ENCODE results near the gene ANKRD33. TPM values are rescaled to one million over a fixed set of nuclear protein-coding genes. Genes with fewer than 3 reads are reported as not detected.

Gene ANKRD33
- total RNA-seq, 2 experiments from 2014 or later: not detected

DNA sequence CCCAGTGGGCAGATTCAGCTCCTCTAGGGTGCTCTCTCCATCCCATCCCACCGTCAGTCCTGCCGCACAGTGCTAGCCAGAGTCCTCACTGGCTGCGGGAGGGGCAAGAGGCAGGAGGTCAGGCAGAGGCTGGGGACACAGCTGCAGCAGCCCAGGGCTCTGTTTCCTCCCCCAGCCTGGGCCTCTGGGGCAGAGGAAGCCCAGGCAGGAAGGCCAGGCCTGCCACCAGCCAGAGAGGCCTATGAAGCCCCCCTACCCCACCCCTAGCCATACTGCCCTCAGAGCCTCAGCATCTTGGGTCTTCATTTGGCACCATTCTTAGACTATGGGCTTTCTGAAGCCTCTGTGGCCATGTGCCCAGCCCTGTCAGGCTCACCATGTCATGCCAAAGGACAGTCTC is 22.8 kb downstream of the ANKRD33 start:
- Mint-ChIP-seq H3K9me3 (no peaks in the 10 kb centered on the region), H3K4me3 (no peak overlapping the region), H3K4me1 (ENCODE audit: low read depth) (no peaks in the 10 kb centered on the region), H3K27ac (no peak overlapping the region), H3K27me3 (ENCODE audit: low read depth) (peaks cover 19% of the 10 kb centered on the region), H3K36me3 (ENCODE audit: low read depth) (no peaks in the 10 kb centered on the region)
- intact Hi-C loops (cut with micrococcal nuclease): no loop called here
- DNase-seq: no peak
- CTCF ChIA-PET: interaction anchor here (1.3 kb wide), 1 partner anchor 36 kb away, joined by 4 read pairs; no protein-coding TSS in a partner anchor

DNA sequence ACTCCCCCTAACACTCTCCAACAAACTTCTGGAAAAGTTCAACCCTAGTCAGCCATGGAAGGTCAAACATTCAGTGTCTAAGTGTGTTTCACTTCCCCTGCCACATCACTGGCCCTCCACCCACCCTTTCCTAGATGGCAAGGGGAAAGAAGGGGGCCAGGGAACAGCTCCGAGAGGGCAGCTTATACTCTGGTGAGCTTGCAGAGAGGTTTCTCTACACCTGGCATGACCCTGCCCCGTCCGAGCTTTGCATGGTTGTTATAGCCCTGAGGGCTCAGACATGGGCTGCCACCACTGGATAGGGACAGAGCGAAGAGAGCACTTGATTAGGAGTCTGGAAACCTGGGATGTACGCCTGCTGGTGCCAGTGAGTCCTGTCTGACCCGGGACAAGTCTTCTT is 23.4 kb downstream of the ANKRD33 start:
- Mint-ChIP-seq H3K4me3 (no peak overlapping the region), H3K4me1 (ENCODE audit: low read depth) (no peaks in the 10 kb centered on the region), H3K9me3 (no peaks in the 10 kb centered on the region), H3K27ac (no peak overlapping the region), H3K36me3 (ENCODE audit: low read depth) (no peaks in the 10 kb centered on the region), H3K27me3 (ENCODE audit: low read depth) (peaks cover 19% of the 10 kb centered on the region)
- intact Hi-C loops (cut with micrococcal nuclease): no loop called here
- DNase-seq: no peak
- CTCF ChIA-PET: interaction anchor here (1.0 to 1.3 kb wide), 3 partner anchors 11 to 114 kb away, joined by 4 read pairs; no protein-coding TSS in a partner anchor

DNA sequence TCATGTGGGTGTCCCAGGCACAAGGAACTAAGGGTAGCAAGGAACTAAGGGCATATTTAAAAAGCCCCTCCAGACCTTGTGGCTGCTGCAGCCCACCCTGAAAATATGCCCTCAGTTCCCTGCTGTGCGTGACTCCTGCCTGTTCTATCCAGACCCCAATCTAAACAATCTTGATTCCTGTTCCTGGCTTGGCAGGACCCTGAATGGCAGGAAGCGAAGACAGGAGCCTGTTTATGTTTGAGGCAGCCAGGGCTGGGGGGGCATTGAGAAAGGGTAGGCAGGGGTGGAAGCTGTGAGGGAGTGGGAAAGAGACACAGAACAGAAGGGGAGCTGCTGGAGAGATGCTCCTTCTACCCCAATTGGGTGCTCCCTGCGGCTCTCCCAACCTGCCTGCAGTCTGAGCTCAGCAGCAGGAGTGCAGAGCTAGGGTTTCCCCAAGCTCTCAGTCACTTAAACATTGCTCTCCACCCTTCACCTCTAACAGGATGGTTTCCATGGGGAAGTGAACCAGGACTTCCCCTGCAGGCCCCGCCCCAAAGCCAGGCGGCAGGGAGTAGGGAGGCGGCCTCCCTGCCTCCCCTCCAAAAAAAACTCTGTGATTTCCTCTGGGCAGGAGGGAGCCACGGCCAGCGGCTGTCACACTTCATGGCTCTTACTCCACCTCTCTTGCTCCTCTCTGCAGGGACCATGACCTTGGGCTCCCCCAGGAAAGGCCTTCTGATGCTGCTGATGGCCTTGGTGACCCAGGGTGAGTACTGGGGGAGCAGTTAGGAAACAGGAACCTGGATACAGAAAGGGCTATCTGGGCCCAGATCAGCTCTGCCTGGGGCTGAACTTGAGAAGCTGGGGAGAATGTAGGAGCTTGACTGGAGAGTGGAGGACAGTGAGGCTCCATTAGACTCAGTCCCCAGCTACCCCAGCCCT is 24.1 kb downstream of the ANKRD33 start:
- no peaks in the 10 kb centered on the region for H3K36me3 Mint-ChIP-seq (ENCODE audit: low read depth)
- intact Hi-C loops (cut with micrococcal nuclease): no loop called here
- CTCF ChIA-PET: interaction anchor here (0.8 to 2.1 kb wide), 8 partner anchors 10 to 114 kb away, joined by 3 to 9 read pairs (median 4); no protein-coding TSS in a partner anchor
- peaks cover 16% of the 10 kb centered on the region for H3K27me3 Mint-ChIP-seq (ENCODE audit: low read depth)
- H3K4me1 Mint-ChIP-seq (ENCODE audit: low read depth): no peaks in the 10 kb centered on the region
- no peaks in the 10 kb centered on the region for H3K9me3 Mint-ChIP-seq
- no peak overlapping the region for H3K4me3 Mint-ChIP-seq
- H3K27ac Mint-ChIP-seq: no peak overlapping the region
- no peak for DNase-seq

DNA sequence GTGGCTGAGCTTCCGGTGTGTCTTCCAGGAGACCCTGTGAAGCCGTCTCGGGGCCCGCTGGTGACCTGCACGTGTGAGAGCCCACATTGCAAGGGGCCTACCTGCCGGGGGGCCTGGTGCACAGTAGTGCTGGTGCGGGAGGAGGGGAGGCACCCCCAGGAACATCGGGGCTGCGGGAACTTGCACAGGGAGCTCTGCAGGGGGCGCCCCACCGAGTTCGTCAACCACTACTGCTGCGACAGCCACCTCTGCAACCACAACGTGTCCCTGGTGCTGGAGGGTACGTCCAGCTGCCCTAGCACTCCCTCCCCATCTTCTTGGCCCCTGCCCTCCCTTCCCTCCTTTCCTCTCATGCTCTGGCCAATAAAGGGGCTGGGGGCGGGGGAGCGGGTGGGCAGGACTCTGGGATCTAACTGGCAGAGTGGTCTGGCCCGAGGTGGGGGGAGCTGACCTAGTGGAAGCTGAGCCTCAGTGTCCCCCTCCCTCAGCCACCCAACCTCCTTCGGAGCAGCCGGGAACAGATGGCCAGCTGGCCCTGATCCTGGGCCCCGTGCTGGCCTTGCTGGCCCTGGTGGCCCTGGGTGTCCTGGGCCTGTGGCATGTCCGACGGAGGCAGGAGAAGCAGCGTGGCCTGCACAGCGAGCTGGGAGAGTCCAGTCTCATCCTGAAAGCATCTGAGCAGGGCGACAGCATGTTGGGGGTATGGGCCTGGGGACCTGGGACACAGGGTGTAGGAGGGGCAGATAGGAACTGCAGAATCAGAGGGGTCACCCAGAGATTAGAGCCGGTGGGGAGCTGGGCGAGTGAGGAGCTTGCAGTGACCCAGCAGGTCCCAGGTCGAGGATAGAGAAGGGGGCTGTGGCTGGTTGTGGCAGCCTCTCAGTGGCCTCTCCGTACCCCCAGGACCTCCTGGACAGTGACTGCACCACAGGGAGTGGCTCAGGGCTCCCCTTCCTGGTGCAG is 25.4 kb downstream of the ANKRD33 start:
- Mint-ChIP-seq H3K4me3 (no peak overlapping the region), H3K27ac (no peak overlapping the region), H3K4me1 (ENCODE audit: low read depth) (no peaks in the 10 kb centered on the region), H3K27me3 (ENCODE audit: low read depth) (peaks cover 9% of the 10 kb centered on the region), H3K36me3 (ENCODE audit: low read depth) (no peaks in the 10 kb centered on the region), H3K9me3 (no peaks in the 10 kb centered on the region)
- CTCF ChIA-PET: interaction anchor here (0.7 to 2.1 kb wide), 5 partner anchors 8 to 110 kb away, joined by 3 to 9 read pairs (median 4); no protein-coding TSS in a partner anchor
- intact Hi-C loops (cut with micrococcal nuclease): no loop called here
- no peak for DNase-seq

DNA sequence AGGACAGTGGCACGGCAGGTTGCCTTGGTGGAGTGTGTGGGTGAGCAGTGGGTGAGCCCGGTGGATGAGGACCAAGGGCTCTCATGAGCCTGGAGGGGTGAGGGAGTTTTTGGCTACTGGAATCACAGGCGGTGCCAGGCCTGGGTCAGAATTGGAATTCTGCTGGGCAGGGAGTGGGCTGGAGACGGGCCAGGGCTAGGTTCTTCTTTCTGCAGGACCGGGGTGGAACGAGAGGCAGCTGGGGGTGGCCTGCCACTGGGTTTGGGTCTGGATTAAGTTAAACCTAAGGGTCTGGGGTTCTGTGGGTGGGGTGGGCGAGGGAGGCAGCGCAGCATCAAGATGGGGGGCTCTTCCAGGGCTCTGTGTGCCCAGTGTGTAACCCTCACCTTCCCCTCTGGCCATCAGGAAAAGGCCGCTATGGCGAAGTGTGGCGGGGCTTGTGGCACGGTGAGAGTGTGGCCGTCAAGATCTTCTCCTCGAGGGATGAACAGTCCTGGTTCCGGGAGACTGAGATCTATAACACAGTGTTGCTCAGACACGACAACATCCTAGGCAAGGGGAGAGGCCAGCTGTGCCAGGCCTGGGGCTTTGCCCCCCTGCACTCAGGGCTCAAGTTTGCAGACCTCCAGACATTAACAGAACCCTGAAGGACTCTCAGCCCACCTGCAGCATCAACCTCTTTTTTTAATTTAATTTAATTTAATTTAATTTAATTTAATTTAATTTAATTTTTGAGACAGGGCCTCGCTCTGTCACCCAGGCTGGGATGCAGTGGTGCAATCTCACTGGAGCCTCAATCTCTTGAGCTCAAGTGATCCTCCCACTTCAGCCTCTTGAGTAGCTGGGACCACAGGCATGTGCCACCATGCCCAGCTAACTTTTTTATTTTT is 26.4 kb downstream of the ANKRD33 start:
- H3K4me3 Mint-ChIP-seq: no peak overlapping the region
- no peaks in the 10 kb centered on the region for H3K9me3 Mint-ChIP-seq
- H3K27me3 Mint-ChIP-seq (ENCODE audit: low read depth): peaks cover 4% of the 10 kb centered on the region
- CTCF ChIA-PET: interaction anchor here (0.6 to 2.1 kb wide), 3 partner anchors 7 to 170 kb away, joined by 3 to 9 read pairs (median 3); no protein-coding TSS in a partner anchor
- DNase-seq: no peak
- H3K27ac Mint-ChIP-seq: no peak overlapping the region
- intact Hi-C loops (cut with micrococcal nuclease): no loop called here
- no peaks in the 10 kb centered on the region for H3K36me3 Mint-ChIP-seq (ENCODE audit: low read depth)
- no peaks in the 10 kb centered on the region for H3K4me1 Mint-ChIP-seq (ENCODE audit: low read depth)

DNA sequence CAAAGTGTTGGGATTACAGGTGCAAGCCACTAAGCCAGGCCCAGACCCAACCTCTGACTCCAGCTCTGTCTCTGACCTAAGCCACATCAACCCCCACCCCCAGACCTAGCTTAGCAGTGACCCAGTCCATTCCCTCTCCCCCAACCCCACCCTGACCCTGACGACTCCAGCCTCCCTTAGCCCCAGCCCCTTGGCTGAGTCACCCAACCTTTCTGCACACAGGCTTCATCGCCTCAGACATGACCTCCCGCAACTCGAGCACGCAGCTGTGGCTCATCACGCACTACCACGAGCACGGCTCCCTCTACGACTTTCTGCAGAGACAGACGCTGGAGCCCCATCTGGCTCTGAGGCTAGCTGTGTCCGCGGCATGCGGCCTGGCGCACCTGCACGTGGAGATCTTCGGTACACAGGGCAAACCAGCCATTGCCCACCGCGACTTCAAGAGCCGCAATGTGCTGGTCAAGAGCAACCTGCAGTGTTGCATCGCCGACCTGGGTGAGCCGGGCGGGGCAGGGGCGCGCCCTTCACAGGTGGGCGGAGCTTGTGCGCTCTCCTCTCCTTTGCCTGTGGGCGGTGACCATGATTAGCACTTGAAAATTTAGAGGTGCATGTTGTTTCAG is 27.2 kb downstream of the ANKRD33 start:
- Mint-ChIP-seq H3K27ac (no peak overlapping the region), H3K4me3 (no peak overlapping the region), H3K27me3 (ENCODE audit: low read depth) (no peaks in the 10 kb centered on the region), H3K4me1 (ENCODE audit: low read depth) (no peaks in the 10 kb centered on the region), H3K9me3 (no peaks in the 10 kb centered on the region), H3K36me3 (ENCODE audit: low read depth) (no peaks in the 10 kb centered on the region)
- CTCF ChIA-PET: interaction anchor here (0.6 to 0.9 kb wide), 2 partner anchors 78 to 169 kb away, joined by 3 read pairs; no protein-coding TSS in a partner anchor
- no peak for DNase-seq
- intact Hi-C loops (cut with micrococcal nuclease): no loop called here

DNA sequence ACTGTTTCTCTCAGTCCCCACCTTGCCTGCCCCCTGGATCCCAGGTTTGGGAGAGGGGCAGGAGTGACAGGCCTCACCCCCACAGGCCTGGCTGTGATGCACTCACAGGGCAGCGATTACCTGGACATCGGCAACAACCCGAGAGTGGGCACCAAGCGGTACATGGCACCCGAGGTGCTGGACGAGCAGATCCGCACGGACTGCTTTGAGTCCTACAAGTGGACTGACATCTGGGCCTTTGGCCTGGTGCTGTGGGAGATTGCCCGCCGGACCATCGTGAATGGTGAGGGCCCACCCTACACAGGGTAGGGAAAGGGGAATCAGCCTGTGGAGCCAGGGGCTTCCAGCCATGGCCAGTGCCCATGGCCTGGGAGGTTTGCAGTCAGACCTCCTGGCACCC is 28.0 kb downstream of the ANKRD33 start:
- Mint-ChIP-seq H3K27me3 (ENCODE audit: low read depth) (no peaks in the 10 kb centered on the region), H3K36me3 (ENCODE audit: low read depth) (no peaks in the 10 kb centered on the region), H3K4me1 (ENCODE audit: low read depth) (no peaks in the 10 kb centered on the region), H3K27ac (no peak overlapping the region), H3K4me3 (no peak overlapping the region), H3K9me3 (no peaks in the 10 kb centered on the region)
- intact Hi-C loops (cut with micrococcal nuclease): no loop called here
- CTCF ChIA-PET: no interaction called here
- no peak for DNase-seq

DNA sequence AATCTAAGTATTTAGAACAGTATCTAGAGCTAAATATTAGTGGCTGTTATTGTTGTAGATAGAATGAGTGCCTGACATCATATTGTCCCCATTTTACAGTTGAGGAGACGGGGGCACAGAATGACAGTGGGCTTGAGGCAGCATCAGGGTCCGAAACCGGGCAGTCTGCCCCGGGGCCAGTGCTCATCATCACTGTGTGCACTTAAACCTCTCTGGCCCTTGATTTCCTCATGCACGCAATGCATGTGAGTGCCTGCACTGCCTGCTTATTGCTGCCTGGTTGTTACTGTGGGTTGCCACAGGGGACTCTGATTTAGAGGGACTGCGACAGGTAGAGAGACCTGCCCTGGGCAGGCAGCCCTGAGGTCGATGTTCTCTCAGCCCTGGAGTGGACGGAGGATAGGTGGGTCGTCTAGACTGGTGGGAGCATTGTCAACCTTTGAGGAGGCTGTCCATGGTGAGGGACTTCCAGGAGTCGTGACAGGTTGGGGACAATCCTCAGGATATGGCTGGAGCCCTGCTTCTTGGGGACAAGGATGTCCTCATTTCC is 29.2 kb downstream of the ANKRD33 start:
- DNase-seq: no peak
- CTCF ChIA-PET: no interaction called here

DNA sequence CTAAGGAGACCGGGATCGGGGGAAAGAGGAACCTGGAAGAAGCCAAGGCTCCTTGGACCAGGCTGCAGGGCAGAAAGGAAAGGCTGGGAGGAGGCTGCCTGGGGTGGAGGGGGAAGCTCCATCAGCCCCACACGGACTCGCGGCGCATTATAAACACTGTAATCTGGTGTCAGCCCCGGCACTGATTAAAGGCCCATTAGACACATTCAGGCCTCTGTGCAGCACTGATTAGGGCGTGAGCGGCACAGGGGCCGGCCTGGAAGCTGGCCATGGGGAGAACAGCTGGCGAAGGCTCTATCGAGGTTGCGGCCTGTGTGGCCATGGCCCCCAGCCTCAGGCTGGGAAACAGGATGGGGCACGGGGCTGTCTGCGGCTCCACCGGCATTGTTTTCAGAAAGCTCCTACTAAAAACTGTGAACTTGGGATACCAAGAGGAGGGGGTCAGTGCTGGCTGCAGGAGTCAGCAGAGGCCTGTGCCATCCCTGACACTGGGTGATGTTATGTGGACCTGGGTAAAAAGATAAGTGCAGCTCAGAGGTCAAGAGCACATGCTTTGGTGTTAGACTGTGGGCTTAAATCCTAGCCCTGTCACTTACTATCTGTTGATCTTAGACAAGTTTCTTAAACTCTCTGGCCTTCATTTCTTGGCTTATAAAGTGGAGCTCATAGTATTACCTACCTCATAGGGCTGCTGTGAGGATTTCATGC is 30.0 kb downstream of the ANKRD33 start:
- intact Hi-C loops (cut with micrococcal nuclease): no loop called here
- CTCF ChIA-PET: interaction anchor here (0.6 to 1.0 kb wide), 2 partner anchors 201 to 497 kb away, joined by 3 read pairs; no protein-coding TSS in a partner anchor
- H3K4me3 Mint-ChIP-seq: no peak overlapping the region

More for the DNA sequence above, 29.2 kb downstream of the ANKRD33 start:
- Mint-ChIP-seq H3K4me3 (no peak overlapping the region), H3K36me3 (ENCODE audit: low read depth) (no peaks in the 10 kb centered on the region), H3K27ac (no peak overlapping the region), H3K27me3 (ENCODE audit: low read depth) (no peaks in the 10 kb centered on the region), H3K9me3 (no peaks in the 10 kb centered on the region), H3K4me1 (ENCODE audit: low read depth) (no peaks in the 10 kb centered on the region)
- intact Hi-C loops (cut with micrococcal nuclease): no loop called here

DNA sequence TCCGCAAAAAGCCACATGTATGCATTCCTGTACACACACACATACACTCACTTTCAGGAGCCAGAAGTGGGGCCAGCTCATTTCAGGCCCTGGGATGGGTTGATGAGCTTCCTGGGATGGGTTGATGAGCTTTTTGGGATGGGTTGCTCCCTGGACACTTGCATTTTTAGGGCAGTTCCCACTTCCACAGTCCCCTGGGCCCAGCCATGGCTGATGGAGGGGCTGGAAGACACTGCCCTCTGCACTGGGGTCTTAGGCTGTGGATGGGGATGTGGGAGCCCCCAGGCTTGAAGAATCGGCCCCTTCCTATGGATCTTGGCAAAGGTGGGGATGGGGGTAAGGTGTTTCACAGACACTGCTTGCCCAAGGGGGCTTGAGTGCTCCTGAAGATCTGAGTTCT is 32.1 kb downstream of the ANKRD33 start:
- Mint-ChIP-seq H3K27me3 (ENCODE audit: low read depth) (no peaks in the 10 kb centered on the region), H3K27ac (no peak overlapping the region), H3K4me3 (no peak overlapping the region), H3K4me1 (ENCODE audit: low read depth) (peaks cover 14% of the 10 kb centered on the region), H3K36me3 (ENCODE audit: low read depth) (no peaks in the 10 kb centered on the region), H3K9me3 (no peaks in the 10 kb centered on the region)
- DNase-seq: no peak
- intact Hi-C loops (cut with micrococcal nuclease): no loop called here
- CTCF ChIA-PET: no interaction called here

More for the DNA sequence above, 30.0 kb downstream of the ANKRD33 start:
- Mint-ChIP-seq H3K4me1 (ENCODE audit: low read depth) (peaks cover 2% of the 10 kb centered on the region), H3K27me3 (ENCODE audit: low read depth) (no peaks in the 10 kb centered on the region), H3K27ac (no peak overlapping the region), H3K9me3 (no peaks in the 10 kb centered on the region), H3K36me3 (ENCODE audit: low read depth) (no peaks in the 10 kb centered on the region)
- no peak for DNase-seq
